Endothelial cell of umbilical vein (primary cell): Measurements from ENCODE around the gene ZBTB20.

Experiments
- EZH2 ChIP-seq: IDR thresholded peaks from 2 replicates; pipeline ENCODE4 v1.6.1; 2012; ENCODE audit warnings: borderline replicate concordance, low read depth, mild to moderate bottlenecking, moderate library complexity, low read length, inconsistent platforms; ENCODE audit not compliant: severe bottlenecking
- FOS ChIP-seq: IDR thresholded peaks from 2 replicates; pipeline ENCODE4 v1.6.1; 2011; ENCODE audit warnings: mild to moderate bottlenecking, low read length, moderate library complexity, borderline replicate concordance; ENCODE audit not compliant: insufficient read depth
- POLR2A ChIP-seq: IDR thresholded peaks from 2 replicates; pipeline ENCODE4 v1.6.1; 2012; ENCODE audit warnings: low read depth, mild to moderate bottlenecking, control low read depth, low read length
- POLR2AphosphoS5 ChIP-seq: IDR thresholded peaks from 2 replicates; pipeline ENCODE4 v1.6.1; 2012; ENCODE audit warnings: low read depth, mild to moderate bottlenecking, control low read depth, low read length, moderate library complexity; ENCODE audit not compliant: insufficient read depth
- TF ChIP-seq, protein P1 (sequence below), 2 donors: IDR thresholded peaks; 1 replicate in 1 of 2; 2 replicates in 1 of 2; pipeline ENCODE4 v1.5.1; 2011; ENCODE audit warnings: low read length in 2 of 2, mild to moderate bottlenecking in 2 of 2, moderate library complexity in 2 of 2, control low read depth in 1 of 2, inconsistent platforms in 1 of 2, low read depth in 1 of 2; ENCODE audit not compliant: insufficient read depth in 1 of 2; ENCODE audit errors: extremely low read depth in 1 of 2
- TF ChIP-seq, protein P2 (sequence below): IDR thresholded peaks from 2 replicates; pipeline ENCODE4 v1.6.1; 2011; ENCODE audit not compliant: insufficient read depth, insufficient read length

GRCh38 chr3:114730397-114730796 lies 416.7 kb downstream of the ZBTB20 start:
- TF ChIP-seq, protein P1, sequence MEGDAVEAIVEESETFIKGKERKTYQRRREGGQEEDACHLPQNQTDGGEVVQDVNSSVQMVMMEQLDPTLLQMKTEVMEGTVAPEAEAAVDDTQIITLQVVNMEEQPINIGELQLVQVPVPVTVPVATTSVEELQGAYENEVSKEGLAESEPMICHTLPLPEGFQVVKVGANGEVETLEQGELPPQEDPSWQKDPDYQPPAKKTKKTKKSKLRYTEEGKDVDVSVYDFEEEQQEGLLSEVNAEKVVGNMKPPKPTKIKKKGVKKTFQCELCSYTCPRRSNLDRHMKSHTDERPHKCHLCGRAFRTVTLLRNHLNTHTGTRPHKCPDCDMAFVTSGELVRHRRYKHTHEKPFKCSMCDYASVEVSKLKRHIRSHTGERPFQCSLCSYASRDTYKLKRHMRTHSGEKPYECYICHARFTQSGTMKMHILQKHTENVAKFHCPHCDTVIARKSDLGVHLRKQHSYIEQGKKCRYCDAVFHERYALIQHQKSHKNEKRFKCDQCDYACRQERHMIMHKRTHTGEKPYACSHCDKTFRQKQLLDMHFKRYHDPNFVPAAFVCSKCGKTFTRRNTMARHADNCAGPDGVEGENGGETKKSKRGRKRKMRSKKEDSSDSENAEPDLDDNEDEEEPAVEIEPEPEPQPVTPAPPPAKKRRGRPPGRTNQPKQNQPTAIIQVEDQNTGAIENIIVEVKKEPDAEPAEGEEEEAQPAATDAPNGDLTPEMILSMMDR (IDR thresholded peaks at IDR 0.05; ENCODE audit: extremely low read depth in 1 of 2, insufficient read depth in 1 of 2, low read depth in 1 of 2, low read length in 2 of 2), result no peak
- TF ChIP-seq POLR2A, result no peak
- no peak for TF ChIP-seq POLR2AphosphoS5
- no peak for TF ChIP-seq FOS
- no peak for TF ChIP-seq EZH2
- TF ChIP-seq, protein P2, sequence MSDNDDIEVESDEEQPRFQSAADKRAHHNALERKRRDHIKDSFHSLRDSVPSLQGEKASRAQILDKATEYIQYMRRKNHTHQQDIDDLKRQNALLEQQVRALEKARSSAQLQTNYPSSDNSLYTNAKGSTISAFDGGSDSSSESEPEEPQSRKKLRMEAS, result no peak
